PC-3 (cell line): ENCODE results near the gene LBX2.

Experiments used
- CTCF ChIP-seq: fragments of 300-600 bp; sonication (generic); conservative IDR thresholded peaks from 2 replicates; pipeline ENCODE4 v1.5.1; 2017; ENCODE audit warnings: antibody characterized with exemption, low read depth, mild to moderate bottlenecking, low read length
- EZH2 ChIP-seq: fragments of 300-600 bp; sonication (generic); IDR thresholded peaks from one replicate; pipeline ENCODE4 v1.6.1; 2017; ENCODE audit warnings: antibody characterized with exemption, mild to moderate bottlenecking, low read length; ENCODE audit not compliant: unreplicated experiment

GRCh38 chr2:74495440-74495839, 4.0 kb downstream of the LBX2 start:
- TF ChIP-seq CTCF, result no peak
- TF ChIP-seq EZH2, result no peak
